PFSK-1 (cell line): ENCODE data around the gene GRHPR.

ENCODE experiments used
- POLR2AphosphoS5 ChIP-seq: IDR thresholded peaks from 2 replicates; pipeline ENCODE4 v1.6.1; 2012; ENCODE audit warnings: low read depth, mild to moderate bottlenecking, control low read depth, low read length, moderate library complexity
- SIN3A ChIP-seq: IDR thresholded peaks from 2 replicates; pipeline ENCODE4 v1.6.1; 2012; ENCODE audit warnings: mild to moderate bottlenecking, low read length, moderate library complexity, borderline replicate concordance; ENCODE audit not compliant: insufficient read depth

DNA sequence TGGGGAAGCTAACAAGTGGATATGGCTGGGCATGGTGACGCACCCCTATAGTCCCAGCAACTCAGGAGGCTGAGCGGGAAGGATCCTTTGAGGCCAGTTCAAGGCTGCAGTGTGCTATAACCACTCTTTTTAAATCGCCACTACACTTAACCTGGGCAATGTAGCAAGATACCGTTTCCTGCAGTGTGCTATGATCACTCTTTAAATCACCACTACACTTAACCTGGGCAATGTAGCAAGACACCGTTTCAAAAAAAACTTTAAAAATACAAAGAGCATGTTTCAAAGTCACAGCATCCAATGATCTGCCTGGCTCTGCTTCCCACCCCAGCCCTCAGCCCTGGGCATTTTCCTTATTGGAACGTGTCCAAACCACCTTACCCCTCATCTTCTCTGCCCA, 14.5 kb downstream of the GRHPR start:
- TF ChIP-seq SIN3A (no peak), POLR2AphosphoS5 (no peak)
